Sigmoid colon (tissue), 4 donors: ENCODE measurements around the gene FAM83B.

Experiments
- CTCF ChIP-seq, 4 experiments: fragments of 450-650 bp in 3 of 4; fragments of 200-600 bp in 1 of 4; IDR thresholded peaks; one replicate each; pipeline ENCODE4 v1.5.1; 2016 to 2019; ENCODE audit warnings: antibody characterized with exemption in 4 of 4, mild to moderate bottlenecking in 3 of 4, moderate library complexity in 2 of 4
- EP300 ChIP-seq, 4 donors: sonication (generic); formaldehyde crosslinking; IDR thresholded peaks; one replicate each; pipeline ENCODE4 v1.6.1; 2017; ENCODE audit warnings: antibody characterized with exemption in 4 of 4

- no peak for TF ChIP-seq CTCF (IDR thresholded peaks at IDR 0.05)
- TF ChIP-seq EP300 (IDR thresholded peaks at IDR 0.05), result no peak
Measured at GRCh38 chr6:54827010-54827409, 19.6 kb upstream of the FAM83B start.
